ENCODE measurements around the gene ASB8. TPM values are rescaled to one million over a fixed set of nuclear protein-coding genes. Genes with fewer than 3 reads are reported as not detected.

ASB8 gene
- total and polyA plus RNA-seq, 12 donors = 24.9 to 103 (median 83.7) TPM

DNA sequence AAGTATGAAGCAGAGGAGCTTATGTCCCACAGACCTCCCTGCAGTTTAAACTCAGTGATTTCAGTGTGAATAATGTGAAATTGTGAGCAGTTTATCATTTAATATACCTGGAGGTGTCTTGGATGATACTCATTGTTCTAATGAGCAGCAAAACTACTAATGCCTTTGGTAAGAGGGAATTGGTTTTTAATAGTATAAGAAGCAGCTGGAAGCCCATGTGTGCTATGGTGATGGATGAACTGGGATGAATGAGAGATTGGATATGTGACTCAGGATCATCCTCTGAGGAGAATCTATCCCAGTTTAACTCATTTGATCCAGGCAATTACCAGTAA, 19.1 kb upstream of the ASB8 start:
- no peak overlapping the region for H3K27ac ChIP-seq
- DNase-seq = no peak
- H3K9me3 ChIP-seq = no peaks in the 10 kb centered on the region
- H3K4me3 ChIP-seq = no peak overlapping the region
- no peak for ATAC-seq
- TF ChIP-seq, protein P1, sequence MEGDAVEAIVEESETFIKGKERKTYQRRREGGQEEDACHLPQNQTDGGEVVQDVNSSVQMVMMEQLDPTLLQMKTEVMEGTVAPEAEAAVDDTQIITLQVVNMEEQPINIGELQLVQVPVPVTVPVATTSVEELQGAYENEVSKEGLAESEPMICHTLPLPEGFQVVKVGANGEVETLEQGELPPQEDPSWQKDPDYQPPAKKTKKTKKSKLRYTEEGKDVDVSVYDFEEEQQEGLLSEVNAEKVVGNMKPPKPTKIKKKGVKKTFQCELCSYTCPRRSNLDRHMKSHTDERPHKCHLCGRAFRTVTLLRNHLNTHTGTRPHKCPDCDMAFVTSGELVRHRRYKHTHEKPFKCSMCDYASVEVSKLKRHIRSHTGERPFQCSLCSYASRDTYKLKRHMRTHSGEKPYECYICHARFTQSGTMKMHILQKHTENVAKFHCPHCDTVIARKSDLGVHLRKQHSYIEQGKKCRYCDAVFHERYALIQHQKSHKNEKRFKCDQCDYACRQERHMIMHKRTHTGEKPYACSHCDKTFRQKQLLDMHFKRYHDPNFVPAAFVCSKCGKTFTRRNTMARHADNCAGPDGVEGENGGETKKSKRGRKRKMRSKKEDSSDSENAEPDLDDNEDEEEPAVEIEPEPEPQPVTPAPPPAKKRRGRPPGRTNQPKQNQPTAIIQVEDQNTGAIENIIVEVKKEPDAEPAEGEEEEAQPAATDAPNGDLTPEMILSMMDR (IDR thresholded peaks at IDR 0.05) = no peak
- H3K27me3 ChIP-seq = peaks cover 0 to 62% (median 53%) of the 10 kb centered on the region in 7 donors
- no peaks in the 10 kb centered on the region for H3K36me3 ChIP-seq
- intact Hi-C loops (cut with DNase I) = no loop called here
- no peaks in the 10 kb centered on the region for H3K4me1 ChIP-seq

DNA sequence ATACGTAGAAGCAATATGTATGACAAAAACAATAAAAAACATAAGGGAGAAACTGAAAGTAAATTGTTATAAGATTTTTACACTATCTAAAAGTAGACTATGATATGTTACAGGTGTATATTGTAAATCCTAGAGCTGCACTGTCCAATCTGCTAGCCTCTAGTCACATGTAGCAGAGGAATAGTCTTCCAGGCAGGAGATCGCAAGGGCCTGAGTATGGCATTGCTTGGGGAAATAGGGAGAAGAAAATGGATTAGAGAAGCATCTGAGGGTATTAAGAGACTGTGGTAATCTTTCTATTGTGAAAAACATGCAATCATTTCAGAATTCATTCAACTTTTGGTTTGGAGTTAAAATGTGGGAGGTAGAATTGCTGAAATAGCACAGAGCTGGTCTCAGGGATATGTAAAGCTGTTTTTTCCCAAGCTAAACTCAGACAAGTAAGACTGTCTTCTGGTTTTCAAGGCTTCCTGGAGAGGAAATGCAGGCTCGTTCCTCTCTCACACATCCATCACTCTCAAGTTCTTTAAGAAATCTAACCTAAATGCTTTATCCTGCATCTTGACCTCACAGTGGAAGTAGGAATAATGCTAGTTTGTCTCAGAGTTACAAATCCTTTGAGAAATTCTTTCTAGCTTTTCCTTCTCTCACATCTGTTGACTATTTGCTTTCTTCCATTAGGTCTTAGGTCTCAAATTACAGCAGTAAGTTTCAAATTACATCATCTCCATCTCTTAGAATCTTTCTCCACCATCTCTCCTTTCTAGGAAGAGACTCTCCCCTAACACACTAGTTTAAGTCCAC, 18.5 kb upstream of the ASB8 start:
- no peaks in the 10 kb centered on the region for H3K9me3 ChIP-seq
- no peak overlapping the region for H3K4me3 ChIP-seq
- peaks cover 0 to 56% (median 47%) of the 10 kb centered on the region in 7 donors for H3K27me3 ChIP-seq
- intact Hi-C loops (cut with DNase I) = no loop called here
- no peaks in the 10 kb centered on the region for H3K4me1 ChIP-seq
- no peak for ATAC-seq
- no peak overlapping the region for H3K27ac ChIP-seq
- no peaks in the 10 kb centered on the region for H3K36me3 ChIP-seq
- no peak for DNase-seq
- TF ChIP-seq, protein P1 (IDR thresholded peaks at IDR 0.05) = no peak
- 60 to 68% methylated on average over 3 of the region's 3 CpGs for WGBS, 2 donors

DNA sequence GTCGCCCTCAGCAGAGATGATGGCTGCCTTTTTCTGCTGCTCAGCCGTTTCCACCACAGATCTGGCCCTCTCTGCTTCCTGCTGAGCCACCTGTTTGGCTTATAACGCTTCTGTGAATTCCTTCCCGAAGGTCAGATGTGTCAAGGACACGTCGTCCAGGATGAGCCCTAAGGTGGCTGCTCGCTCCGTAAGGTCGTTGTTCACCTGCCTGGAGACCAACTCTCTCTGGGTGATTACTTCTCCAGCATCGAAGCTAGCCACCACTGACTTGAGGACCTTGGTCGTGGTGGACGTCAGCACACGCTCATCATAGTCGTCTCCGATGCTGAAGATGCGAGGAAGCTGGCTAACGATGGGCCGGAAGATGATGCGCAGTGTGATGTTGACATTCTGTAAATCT, 11.7 kb upstream of the ASB8 start:
- Histone ChIP-seq H3K4me3 (no peak overlapping the region), H3K27ac (no peak overlapping the region), H3K9me3 (no peaks in the 10 kb centered on the region), H3K36me3 (no peaks in the 10 kb centered on the region), H3K4me1 (no peaks in the 10 kb centered on the region), H3K27me3 (peaks cover 0 to 23% (median 0%) of the 10 kb centered on the region in 7 donors)
- DNase-seq (no peak), ATAC-seq (no peak)
- TF ChIP-seq, protein P1 (IDR thresholded peaks at IDR 0.05) = no peak
- 86 to 88% methylated on average over 19 of the region's 19 CpGs for WGBS, 2 donors
- intact Hi-C loops (cut with DNase I) = loop anchor here in 5 of 10 donors (5.0 to 10.0 kb wide), 4 partner anchors 67 to 264 kb away; partner anchors contain the start of genes TMEM106C (in 2 of the 5) and VDR (in 1 of the 5)

DNA sequence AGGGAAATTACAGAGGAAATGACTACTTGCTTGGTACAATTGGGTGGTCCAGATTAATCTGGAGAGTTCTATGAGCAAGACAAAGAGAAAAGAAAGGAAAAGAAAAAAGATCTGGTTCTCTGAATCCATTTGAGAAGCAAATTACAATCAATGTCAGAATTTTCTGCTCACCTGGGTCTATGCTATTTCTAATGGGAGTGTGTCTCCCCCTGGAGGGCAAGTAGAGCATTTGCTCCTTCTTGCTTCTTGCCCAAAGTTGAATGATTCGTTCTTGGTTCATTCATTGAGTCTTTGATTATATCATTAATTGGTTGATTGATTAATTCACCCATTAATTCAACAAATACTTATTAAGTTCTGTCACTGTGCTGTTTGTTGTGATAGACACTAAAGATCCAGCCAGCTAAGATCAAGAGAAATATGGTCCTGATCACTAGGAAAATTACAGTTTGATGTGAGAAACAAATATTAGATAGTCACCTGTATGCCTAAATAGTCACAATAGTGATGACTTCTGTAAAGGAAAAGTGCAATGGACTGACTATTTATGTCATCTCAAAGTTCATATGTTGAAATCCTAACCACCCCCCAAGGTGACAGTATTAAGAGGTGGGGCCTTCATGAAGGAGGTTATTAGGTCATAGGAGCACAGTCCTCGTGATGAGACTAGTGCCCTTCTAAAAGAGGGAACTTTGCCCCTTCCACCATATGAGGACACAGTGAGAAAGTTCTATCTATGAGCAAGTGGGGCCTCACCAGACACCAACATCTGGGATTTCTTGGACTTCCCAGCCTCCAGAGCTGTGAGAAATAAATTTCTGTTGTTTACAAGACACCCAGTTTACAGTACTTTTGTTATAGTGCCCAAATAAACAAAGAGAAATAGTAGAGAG, 8.0 kb upstream of the ASB8 start:
- peaks cover 0 to 5% (median 0%) of the 10 kb centered on the region in 9 donors for H3K4me1 ChIP-seq
- H3K36me3 ChIP-seq = no peaks in the 10 kb centered on the region
- TF ChIP-seq, protein P1 (IDR thresholded peaks at IDR 0.05) = peak; percentile 72 to 95 (median 92)
- intact Hi-C loops (cut with DNase I) = loop anchor here in 5 of 10 donors (1.0 to 10.0 kb wide), 6 partner anchors 63 to 261 kb away; partner anchors contain the start of genes TMEM106C (in 2 of the 5) and VDR (in 1 of the 5)
- no peak overlapping the region for H3K27ac ChIP-seq
- DNase-seq = peak in 1 of 2 donors; percentile 27
- H3K27me3 ChIP-seq = peaks cover 0 to 19% (median 0%) of the 10 kb centered on the region in 7 donors
- 21 to 25% methylated on average over 2 of the region's 2 CpGs for WGBS, 2 donors
- H3K9me3 ChIP-seq = no peaks in the 10 kb centered on the region
- no peak overlapping the region for H3K4me3 ChIP-seq
- peak in 6 of 8 donors; percentile 38 to 72 (median 54) for ATAC-seq

Measured in heart right ventricle (tissue), 16 donors.